HG03575 (cell line): Measurements from ENCODE around the gene THRSP.
"Not testable (repeated sequence)": the region's sequence is repeated elsewhere in the genome, so short reads cannot be mapped to it uniquely, and the experiment has no call there.

Experiments
- ATAC-seq: cut with Tn5 transposase; IDR thresholded peaks from one replicate; pipeline ENCODE4 v1.9.1; 2021; ENCODE audit not compliant: unreplicated experiment, insufficient number of reproducible peaks, low FRiP score; ENCODE audit errors: extremely low read depth

The THRSP gene

GRCh38 chr11:78060533-78060932 is 3.1 kb upstream of the THRSP start:
- ATAC-seq = no peak

- ATAC-seq = no peak
Measured at GRCh38 chr11:78061088-78061920, 2.4 kb upstream of the THRSP start.

GRCh38 chr11:78061921-78062311 is 1.7 kb upstream of the THRSP start:
- no peak for ATAC-seq

- no peak for ATAC-seq
Measured at GRCh38 chr11:78062671-78063070, 990 bp upstream of the THRSP start.

- ATAC-seq = no peak
Measured at GRCh38 chr11:78065203-78065602, 1.5 kb downstream of the THRSP start.

GRCh38 chr11:78066471-78066870 is 2.8 kb downstream of the THRSP start:
- no peak for ATAC-seq

- no peak for ATAC-seq
Measured at GRCh38 chr11:78067704-78068103, 4.0 kb downstream of the THRSP start.

- no peak for ATAC-seq
Measured at GRCh38 chr11:78069465-78069864, 5.8 kb downstream of the THRSP start.

- no peak for ATAC-seq
Measured at GRCh38 chr11:78070621-78071020, 7.0 kb downstream of the THRSP start.

GRCh38 chr11:78071717-78072116 is 8.1 kb downstream of the THRSP start:
- ATAC-seq = no peak

GRCh38 chr11:78072455-78072854 is 8.8 kb downstream of the THRSP start:
- no peak for ATAC-seq

- no peak for ATAC-seq
Measured at GRCh38 chr11:78074756-78075155, 11.1 kb downstream of the THRSP start.

- ATAC-seq = no peak
Measured at GRCh38 chr11:78076733-78077403, 13.2 kb downstream of the THRSP start.

GRCh38 chr11:78077592-78077991 is 13.9 kb downstream of the THRSP start:
- not testable (repeated sequence) for ATAC-seq

GRCh38 chr11:78078218-78079167 is 14.8 kb downstream of the THRSP start:
- ATAC-seq = no peak

GRCh38 chr11:78079232-78080083 is 15.8 kb downstream of the THRSP start, which contains the start of gene NDUFC2:
Gene NDUFC2, minus strand, starts transcription at chr11:78079862. Its CDS starts 118 bp downstream, at chr11:78079744.
- peak; percentile 31 for ATAC-seq

GRCh38 chr11:78080084-78080817 is 16.6 kb downstream of the THRSP start:
- no peak for ATAC-seq
